GM21786 (cell line): ENCODE measurements around the gene OS9.

Source experiments
- ATAC-seq: cut with Tn5 transposase; IDR thresholded peaks from one replicate; pipeline ENCODE4 v1.9.1; 2021; ENCODE audit not compliant: unreplicated experiment

OS9 gene

DNA sequence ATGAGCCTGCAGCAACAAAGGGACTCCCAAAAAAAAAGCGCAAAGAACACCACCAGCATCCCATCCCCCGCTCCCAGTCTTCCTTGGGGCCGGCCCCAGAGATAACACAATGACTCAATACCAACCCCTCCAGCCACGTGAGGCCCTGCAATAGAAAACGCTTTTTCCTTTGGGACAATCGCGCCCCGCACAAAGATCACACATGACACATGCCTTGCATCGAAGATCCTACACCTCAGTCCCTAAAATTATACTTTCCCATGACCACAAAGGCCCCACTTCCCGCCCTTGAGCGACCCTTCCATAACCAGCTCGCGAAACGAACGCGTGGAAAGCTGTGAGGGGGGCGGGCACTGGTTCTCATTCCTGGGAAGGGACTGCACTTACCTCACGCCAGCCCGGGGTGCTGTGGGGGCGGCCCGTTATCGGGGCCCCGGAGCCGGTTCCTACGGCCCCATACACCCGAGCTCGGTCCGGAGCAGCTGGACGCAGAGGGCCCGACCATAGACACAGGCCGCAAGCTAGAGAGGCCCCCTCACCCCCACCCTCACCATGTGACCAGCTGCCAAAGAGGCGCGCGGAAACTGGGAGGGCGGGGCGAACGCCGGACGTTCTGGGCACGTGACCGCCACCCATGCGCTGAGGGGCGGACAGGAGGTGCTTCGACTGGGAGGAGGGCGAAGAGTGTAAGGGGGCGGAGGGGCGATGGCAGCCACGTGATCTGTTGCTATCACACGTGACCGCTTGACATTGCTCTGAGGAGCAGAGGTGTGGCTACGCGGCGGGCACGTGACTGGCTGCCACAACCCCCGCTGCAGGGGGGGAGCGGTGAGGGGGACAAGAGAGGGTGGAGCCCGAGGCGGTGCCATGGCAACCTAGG, 58.1 kb downstream of the OS9 start, which contains the start of gene CDK4:
Gene CDK4, minus strand, starts transcription at position 523 of the 880 bp plus-strand sequence. CDS start 593 bp downstream, outside the sequence.
- ATAC-seq: peak; percentile 72

DNA sequence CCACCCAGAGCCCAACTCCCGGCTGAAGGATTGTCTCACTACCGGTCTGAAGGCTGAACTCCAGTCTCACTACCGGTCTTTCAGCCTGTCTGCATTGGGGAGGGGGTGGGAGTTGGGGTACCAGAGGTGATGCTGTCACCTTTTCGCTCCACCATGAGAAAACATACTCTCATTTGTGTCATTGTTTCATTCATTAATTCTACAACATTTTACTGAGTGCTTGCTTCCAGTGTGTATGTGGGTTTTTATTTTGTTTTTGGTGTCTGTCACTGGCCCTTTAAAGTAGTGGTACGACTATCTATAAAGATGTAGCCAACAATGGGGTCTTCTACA, 58.7 kb downstream of the OS9 start:
- no peak for ATAC-seq

DNA sequence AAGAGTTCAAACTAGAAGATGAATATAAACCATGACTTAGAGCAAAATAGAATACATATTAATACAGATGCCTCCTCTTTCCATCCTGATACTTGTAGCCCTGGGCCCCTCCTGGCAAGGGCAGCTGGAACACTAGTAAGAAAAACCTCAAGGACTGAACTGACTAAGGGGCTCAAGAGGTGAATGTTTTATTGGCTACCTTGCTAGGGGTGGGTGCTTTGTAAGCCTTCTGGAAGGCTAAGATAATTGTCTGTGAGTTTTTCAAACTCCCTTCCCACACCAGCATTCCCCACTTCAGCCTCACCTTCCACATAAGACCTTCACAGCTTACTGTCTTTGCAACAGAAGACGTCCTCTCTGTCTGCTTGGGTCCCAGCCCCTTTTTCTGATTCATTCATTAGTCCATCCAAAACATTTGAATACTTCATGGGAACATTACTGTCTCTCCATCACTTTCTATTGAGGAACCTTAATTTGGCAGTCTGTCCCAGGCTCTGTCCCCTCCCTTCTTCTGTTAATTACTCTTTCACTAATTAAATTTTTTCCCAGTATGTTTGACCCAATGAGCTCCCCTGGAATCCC, 59.9 kb downstream of the OS9 start:
- ATAC-seq: no peak

DNA sequence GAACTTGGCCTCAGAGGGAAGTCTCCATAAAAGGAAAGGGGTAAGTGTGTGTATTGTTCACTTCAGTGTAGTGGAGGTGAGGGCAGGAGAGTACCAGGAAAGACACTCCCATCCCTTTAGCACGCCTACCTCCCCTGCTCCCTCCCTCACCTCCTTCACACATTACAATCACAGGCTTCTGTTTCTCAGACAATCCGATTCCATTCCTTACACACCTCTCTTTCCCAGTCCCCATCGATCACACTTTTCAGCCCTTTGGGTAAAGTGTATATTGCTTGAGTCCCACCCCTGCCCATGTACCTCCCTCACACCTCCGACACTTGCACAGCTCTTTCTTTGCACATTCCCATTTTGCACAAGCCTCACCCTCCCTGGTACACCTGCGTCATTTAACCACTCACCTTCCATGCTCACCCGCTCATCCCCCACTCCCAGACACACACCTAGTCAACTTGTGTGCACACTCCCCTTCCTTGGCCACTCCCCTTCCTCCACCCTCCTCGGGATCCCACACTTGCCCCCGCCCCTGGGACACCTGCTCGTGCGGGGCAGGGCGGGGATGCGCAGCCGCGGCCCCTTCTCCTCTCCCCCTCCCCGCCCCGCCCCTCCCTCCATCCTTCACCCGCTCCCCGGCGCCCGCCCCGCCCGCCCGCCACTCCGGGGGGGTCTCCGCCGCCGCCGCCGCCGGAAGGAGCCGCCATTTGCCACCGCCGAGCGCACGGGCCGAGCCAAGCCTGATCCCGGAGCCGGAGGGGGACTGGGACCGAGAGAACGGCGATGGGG, 60.7 kb downstream of the OS9 start, which contains the start of gene MARCHF9:
Gene MARCHF9, plus strand, starts transcription at position 693 of the 783 bp plus-strand sequence. CDS start 426 bp downstream, outside the sequence.
- ATAC-seq: peak; percentile 36

DNA sequence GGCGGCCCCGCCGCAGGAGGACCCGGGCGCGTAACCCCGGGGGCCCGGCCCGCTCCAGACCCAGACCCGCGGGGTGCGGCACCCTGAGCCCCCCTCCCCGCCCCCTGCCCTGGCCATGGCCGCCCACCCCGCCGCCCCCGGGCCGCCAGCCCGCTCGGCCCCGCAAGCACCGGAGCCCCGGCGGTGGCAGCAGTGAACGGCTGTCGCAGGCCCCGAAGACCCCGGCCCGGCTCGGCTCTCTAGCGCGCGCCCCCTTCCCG, 61.2 kb downstream of the OS9 start:
- ATAC-seq: no peak

DNA sequence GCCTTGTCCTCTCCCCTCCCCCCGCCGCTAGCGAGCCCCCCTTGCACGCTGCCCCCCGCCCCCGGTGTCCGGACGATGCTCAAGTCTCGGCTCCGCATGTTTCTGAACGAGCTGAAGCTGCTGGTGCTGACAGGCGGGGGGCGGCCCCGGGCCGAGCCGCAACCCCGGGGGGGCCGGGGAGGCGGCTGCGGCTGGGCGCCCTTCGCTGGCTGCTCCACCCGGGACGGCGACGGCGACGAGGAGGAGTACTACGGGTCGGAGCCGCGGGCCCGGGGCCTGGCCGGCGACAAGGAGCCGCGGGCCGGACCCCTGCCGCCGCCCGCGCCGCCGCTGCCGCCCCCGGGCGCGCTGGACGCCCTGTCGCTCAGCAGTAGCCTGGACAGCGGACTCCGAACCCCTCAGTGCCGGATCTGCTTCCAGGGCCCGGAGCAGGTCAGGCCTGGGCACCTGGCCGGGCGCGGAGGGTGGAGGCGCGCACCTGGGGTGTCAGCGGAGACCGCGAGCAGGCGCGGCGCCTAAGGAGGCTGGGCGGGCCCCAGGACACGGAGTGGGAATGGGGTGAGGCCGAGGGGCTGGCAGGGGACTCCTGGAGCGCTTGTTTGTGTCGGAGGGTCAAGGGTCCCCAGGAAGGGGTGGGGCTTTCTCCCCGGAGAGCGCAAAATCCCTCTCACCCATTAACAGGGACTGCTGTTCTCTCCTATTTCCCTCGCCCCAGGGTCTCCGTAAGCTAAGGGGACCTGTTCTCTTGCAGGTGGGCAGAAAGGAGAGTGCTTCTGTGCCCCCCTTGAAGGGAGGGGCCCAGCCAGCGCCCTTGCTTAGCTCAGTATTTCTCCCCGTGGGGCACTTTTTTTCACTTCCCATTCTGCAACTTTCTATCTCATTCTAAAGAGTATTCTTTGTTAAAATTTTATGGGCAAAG, 61.8 kb downstream of the OS9 start:
- ATAC-seq: no peak

DNA sequence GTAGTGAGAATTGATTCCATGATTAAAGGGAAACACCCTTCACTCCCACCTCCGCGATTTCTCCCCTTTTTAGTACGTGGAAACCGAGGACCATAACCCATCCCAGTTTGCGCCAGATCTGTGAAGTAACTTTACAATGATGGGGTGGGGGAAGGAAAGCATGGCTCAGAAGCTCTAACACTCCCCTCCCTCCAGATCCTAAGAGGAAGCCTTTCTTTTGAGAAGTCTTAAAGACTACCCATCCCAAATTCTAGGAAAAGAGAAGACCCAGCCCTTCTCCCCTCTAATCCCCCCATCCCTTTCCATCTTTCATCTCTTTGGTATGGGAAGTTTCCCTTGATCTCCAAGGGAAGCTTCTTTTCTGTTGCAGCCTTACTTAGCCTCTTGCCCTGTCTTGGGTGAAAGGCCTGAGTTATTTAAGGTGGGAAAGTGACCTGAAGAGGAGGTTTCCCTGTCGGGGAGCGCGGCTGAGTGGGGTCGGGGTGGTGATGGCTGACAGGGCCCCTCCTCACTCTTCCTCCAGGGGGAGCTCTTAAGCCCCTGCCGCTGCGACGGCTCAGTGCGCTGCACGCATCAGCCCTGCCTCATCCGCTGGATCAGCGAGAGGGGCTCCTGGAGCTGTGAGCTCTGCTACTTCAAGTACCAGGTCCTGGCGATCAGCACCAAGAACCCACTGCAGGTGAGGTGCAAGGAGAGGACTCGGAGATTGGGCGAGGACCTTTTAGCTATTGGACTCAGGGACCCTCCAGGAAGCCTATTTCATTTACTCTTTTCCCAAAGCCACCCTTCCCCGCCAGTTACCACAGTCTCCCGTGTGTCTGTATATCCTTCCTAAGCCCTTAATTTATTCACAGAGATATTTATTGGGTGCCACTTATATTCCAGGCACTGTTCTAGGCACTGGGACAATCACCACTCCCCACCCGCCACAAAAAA, 62.7 kb downstream of the OS9 start:
- ATAC-seq: no peak

DNA sequence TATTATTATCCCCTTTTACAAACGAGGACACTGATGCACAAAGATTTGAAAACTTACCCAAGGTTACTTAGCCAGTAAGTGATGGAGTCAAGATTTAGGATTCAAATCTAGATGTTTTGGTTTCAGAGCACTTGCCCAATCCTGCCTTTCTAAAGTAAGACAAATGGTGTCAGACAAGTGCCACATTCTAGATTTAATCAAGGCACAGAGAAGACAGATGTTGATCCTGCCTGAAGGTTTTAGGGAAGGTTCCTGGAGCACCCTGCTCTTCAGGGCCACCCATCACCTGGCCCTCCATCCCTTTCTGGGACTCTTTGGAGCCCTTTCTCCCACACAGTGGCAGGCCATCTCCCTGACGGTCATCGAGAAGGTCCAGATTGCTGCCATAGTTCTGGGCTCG, 63.8 kb downstream of the OS9 start:
- no peak for ATAC-seq

DNA sequence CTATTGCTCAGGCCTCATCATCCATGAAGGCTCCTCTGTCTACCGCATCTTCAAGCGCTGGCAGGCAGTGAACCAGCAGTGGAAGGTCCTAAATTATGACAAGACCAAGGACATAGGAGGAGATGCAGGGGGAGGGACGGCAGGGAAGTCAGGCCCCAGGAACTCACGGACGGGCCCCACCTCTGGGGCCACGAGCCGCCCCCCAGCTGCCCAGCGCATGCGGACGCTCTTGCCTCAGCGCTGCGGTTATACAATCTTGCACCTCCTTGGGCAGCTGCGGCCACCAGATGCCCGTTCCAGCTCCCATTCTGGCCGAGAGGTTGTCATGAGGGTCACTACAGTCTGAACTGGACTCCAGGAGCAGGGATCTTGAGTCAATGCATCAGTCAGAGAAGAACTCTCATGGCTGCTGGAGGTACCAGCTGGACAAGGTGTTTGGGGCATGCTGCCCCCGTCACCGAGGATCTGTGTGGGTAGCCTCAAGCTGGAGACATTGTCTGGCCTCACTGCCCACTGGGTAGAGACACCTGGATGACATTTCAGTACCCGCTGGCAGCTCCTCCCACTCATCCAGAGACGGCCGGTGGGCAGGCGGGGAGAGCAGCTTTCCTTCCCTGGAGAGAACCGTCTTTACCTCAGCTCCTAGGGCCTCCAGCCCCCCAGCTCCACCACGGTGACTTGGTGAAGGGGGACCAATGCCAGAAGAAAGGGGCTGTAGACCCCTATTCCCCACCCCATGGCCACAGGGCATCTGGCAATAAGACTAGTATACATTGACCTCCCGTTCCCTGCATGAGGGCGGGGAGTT, 64.8 kb downstream of the OS9 start:
- no peak for ATAC-seq

DNA sequence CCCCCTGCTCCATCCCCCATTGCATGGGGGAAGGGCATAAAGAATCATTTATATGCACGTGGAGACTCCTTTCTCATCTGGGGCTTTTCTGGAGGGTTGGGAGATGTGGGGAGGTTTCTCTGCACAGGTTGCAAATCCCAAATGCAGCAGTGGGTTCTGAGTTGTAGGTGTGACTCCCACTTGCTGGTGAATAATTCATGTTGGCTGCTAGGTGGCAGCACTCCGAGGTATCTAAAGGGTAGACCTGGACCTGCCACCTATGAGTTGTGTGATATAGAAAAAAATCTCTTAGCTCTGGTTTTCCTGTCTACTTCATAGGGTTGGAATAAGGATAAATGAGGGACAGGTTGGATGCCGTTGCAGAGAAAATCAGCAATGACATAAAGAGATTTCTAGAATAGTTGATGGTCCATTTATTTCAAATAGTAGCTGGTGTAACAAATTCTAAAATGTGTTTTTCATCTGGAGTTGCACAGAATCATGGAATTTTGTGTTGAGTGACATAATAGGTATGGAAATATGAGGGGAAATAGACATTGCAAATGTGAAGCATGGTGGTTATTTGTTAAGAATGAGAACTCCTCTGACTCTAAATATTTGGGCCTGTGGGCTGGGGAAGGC, 65.5 kb downstream of the OS9 start:
- ATAC-seq: no peak

DNA sequence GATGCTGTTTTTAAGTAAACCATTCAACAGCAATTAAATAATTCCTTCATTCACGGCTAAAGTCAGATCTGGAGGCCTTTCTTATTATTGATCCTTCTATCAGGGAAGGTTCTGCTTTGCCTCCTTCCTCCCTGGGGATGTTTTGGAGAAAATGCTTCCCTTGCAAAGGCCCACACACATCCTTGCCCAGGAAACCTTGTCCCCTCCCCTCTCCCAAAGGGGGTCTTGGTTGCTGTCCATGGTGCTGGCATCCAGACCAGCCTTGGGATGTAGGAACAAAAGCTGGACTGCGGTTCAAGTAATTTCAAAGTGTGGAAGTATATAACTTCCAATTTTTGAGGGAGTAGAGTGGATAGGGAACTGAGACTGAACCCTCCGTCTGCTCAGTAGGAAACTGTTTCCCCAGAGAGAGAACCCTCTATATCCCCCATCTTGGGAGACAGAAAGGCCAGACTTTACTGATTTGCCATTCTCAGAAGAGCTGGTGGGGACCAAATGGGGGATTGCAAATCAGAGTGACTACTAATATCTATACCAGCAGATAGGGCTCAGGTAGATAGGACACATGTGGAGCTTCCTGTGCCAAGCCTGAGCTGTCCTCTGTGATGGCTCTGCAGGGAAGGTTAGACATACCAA, 66.5 kb downstream of the OS9 start:
- ATAC-seq: no peak

DNA sequence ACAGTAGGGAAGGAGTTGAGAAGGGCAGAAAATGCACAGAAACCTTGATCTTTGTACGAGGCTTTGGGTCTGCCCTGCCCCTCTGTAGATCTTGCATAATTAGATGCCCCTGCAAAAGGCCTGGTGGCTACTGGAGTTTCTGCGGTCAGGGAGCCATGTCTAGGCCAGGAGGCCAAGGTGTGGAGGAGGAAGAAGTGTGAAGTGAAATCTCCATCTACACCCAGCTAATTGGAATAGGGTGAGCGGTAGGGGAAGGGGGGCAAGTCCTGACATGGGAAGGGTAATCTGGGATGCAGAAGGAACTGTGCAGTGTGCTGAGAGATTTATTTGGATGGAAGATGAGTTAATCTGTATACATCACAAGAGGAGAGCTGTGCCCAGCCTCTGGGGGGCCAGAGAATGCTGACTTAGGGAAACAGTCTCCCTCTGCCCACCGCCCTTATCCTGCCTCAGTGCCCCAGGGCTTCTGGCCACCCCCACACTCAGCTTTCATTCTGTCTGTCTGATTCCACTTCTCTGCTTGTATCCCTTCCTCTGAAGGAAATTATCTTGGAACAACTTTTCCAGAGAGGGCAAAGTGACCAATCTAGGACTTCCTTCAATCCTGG, 67.6 kb downstream of the OS9 start:
- ATAC-seq: no peak

DNA sequence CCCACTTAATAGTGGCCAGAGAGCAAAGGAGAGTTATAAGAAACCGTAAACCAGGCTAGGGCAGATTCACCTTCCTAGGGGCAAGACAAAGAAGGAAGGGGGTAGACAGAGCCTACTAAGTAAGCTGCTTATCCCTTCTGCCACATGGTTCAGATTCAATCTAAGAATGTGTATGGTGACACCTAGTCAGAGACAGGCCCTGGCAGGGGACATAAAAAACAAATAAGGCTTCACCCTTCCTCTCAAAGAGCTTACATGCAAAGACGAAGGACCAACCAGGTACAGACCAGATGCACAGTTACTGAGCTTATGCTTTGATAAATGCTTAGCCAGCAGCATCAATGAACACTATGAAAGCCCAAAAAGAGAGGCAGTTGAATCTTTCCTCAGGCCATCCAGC, 68.5 kb downstream of the OS9 start:
- no peak for ATAC-seq

DNA sequence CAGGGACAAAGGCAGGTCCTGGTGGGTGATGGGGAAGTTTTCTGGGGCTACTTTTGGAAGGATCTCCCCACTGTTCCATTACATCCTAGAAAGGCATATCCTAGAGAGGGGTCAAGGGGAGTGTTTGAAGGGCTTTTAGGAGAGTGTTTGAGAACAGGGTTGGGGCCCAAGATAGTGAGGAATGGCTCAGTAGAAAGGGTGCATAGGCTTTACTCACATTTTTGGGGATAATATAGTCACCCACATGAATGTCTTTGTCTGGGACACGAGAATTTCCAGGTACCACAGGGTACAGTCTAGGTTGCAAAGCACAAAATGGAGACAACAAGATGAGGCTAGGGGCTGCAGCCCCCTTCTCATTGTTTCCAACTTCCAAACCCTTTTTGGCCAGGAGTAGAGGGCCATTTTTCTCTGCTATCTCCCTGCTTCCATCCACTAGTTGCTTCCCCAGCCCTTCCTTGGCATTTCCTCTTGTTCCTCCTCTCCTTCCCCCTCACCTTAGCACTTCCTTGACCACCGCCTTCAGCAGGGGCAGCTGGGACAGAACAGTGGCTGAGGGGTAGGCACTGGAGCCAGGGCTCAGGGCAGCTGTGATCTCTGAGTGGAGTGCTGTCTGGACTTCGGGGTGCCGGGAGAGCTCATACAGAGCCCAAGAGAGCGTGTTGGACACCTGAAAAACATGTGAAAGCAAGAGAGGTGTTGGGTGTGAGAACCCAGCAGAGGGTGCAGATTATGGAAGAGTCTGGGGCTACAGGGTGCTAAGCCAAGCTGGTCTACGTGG, 70.1 kb downstream of the OS9 start:
- no peak for ATAC-seq

DNA sequence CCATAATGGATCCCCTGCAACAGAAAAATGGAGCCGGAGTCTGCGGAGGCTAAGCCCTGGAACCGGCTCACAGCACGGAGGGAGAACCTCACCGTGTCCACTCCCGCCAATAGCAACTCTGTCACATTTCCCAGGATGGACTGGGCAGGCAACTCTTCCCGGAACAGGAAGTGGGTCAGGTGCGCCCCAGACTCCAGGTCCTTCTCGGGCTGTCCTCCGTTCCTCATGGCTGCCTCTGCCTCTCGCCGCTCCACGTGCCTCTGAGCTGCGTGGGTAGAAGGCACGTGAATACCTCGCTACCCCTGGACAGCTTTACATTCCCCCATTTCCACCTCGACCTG, 70.7 kb downstream of the OS9 start:
- peak; percentile 8 for ATAC-seq

DNA sequence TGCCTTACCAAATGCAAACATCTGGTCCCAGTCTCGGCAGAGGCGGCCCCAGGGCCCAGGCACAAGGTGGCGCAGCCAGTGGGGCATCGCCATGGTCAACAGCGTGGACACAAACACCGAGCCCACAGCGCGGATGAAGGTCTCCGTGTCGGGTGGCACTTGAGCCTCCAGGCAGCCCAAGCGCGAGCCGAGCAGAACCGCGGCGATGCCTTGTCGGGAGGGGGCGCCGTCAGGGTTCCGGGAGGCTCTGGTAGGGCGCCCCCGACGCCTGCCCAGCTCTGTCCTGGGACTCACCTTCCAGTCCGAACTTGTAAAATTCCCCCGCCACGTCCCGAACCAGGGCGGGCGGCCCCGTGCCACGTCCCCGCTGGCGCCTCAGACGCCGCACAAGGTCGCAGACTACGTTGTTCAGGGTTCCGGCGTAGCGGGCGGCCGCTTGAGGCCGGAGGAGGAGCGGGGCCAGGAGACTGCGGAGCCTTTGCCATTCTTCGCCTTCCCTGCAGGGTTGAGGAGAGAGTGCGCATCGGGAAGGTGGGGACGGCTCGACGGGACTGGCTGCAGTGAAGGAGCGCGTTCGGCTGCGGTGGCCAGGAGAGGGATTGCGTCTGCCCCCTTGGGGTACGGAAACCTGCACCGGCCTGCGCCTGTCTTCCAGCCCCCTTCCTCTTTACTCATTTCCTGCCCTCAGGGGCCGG, 71.2 kb downstream of the OS9 start:
- ATAC-seq: peak; percentile 50
